CD4-positive, alpha-beta T cell (primary cell): ENCODE measurements around the gene PDLIM5. TPM values are rescaled to one million over a fixed set of nuclear protein-coding genes. Genes with fewer than 3 reads are reported as not detected.

ENCODE experiments used
- ATAC-seq: fragments of 200-7000 bp; cut with Tn5 transposase; one replicate; pipeline ENCODE4 v1.10.0; 2022; ENCODE audit warnings: mild to moderate bottlenecking; ENCODE audit not compliant: poor library complexity
- CTCF ChIA-PET: fragments of 350-600 bp; sonication (Branson Sonifier 250); formaldehyde crosslinking; loops from one replicate; lab custom pipeline; 2021; ENCODE audit warnings: antibody characterized with exemption, inconsistent platforms; lab: Charles Lee
- POLR2A ChIA-PET: fragments of 350-600 bp; sonication (Branson Sonifier 250); formaldehyde crosslinking; loops from one replicate; lab custom pipeline; 2021; ENCODE audit warnings: antibody characterized with exemption, inconsistent platforms; lab: Charles Lee
- DNase-seq, 14 experiments: peaks; one replicate each; pipeline ENCODE4 v3.0.0-alpha.2; 2013 to 2020; ENCODE audit warnings: mixed read lengths in 2 of 14
- H3K27ac ChIP-seq, 2 donors: one replicate each; pipeline versions ENCODE4 v1.5.1 to v1.7.0; 2013; ENCODE audit warnings: low read length in 2 of 2, low read depth in 1 of 2, mild to moderate bottlenecking in 1 of 2
- H3K27me3 ChIP-seq, 2 experiments: 1 replicate in 1 of 2; 2 replicates in 1 of 2; pipeline versions ENCODE4 v1.6.1 to v1.7.0; 2013; ENCODE audit warnings: low read length in 2 of 2, control low read depth in 1 of 2, mild to moderate bottlenecking in 1 of 2, moderate library complexity in 1 of 2; ENCODE audit not compliant: insufficient read depth in 2 of 2, control insufficient read depth in 1 of 2
- H3K36me3 ChIP-seq: one replicate; pipeline ENCODE4 v1.6.1; 2013; ENCODE audit warnings: low read length, control low read depth; ENCODE audit not compliant: insufficient read depth
- H3K4me1 ChIP-seq: one replicate; pipeline ENCODE4 v1.6.1; 2013; ENCODE audit warnings: low read length, control low read depth; ENCODE audit not compliant: insufficient read depth
- H3K4me3 ChIP-seq: one replicate; pipeline ENCODE4 v1.5.1; 2013; ENCODE audit warnings: mild to moderate bottlenecking, low read length, moderate library complexity
- H3K9me3 ChIP-seq, 2 experiments: 1 replicate in 1 of 2; 2 replicates in 1 of 2; pipeline versions ENCODE4 v1.6.1 to v1.7.0; 2013; ENCODE audit warnings: low read length in 2 of 2, mild to moderate bottlenecking in 2 of 2, control low read depth in 1 of 2, moderate library complexity in 1 of 2; ENCODE audit not compliant: control insufficient read depth in 1 of 2, insufficient read depth in 1 of 2
- H3K27ac Mint-ChIP-seq: one replicate; pipeline ENCODE4 v1.8.0; 2020; ENCODE audit warnings: mixed read lengths
- H3K27me3 Mint-ChIP-seq: one replicate; pipeline ENCODE4 v1.8.0; 2021; ENCODE audit warnings: mixed read lengths
- H3K36me3 Mint-ChIP-seq: one replicate; pipeline ENCODE4 v1.8.0; 2021; ENCODE audit warnings: low read depth, mixed read lengths
- H3K4me1 Mint-ChIP-seq: one replicate; pipeline ENCODE4 v1.8.0; 2021; ENCODE audit warnings: low read depth, mixed read lengths
- H3K4me3 Mint-ChIP-seq: one replicate; pipeline ENCODE4 v1.8.0; 2020; ENCODE audit warnings: mild to moderate bottlenecking, mixed read lengths
- H3K9me3 Mint-ChIP-seq: one replicate; pipeline ENCODE4 v1.8.0; 2020; ENCODE audit warnings: mixed read lengths
- CTCF ChIP-seq: fragments of 200-600 bp; IDR thresholded peaks from one replicate; pipeline ENCODE4 v1.8.0; 2022; ENCODE audit warnings: antibody characterized with exemption, mild to moderate bottlenecking
- intact Hi-C, 2 experiments: fragments of 100-400 bp; cut with DNase I in 1 of 2; cut with micrococcal nuclease in 1 of 2; formaldehyde crosslinking; loops; one replicate each; pipeline versions ENCODE4 v1.15.1 to v1.9.0; 2023 to 2025; cut with DNase I, micrococcal nuclease
- total RNA-seq, 174 experiments: library from RNA in 2 of 174; stranded (reverse) in 2 of 174; gene quantifications; one replicate each; pipeline ENCODE4 v1.2.3 and lab custom pipeline; 2021 to 2026

PDLIM5 gene
- total RNA-seq, 2 experiments from 2014 or later = 23.0 to 23.1 TPM

- ATAC-seq (no peak), DNase-seq (no peak)
- CTCF ChIA-PET = interaction anchor here (0.6 kb wide), 1 partner anchor 581 kb away, joined by 4 read pairs; no protein-coding TSS in a partner anchor
- Histone ChIP-seq H3K4me1 (no peaks in the 10 kb centered on the region), H3K27me3 (no peaks in the 10 kb centered on the region), H3K4me3 (no peak overlapping the region), H3K36me3 (peaks cover 6% of the 10 kb centered on the region), H3K9me3 (no peaks in the 10 kb centered on the region), H3K27ac (no peak overlapping the region)
- H3K27ac Mint-ChIP-seq = no peak overlapping the region
- H3K4me3 Mint-ChIP-seq = no peak overlapping the region
- H3K9me3 Mint-ChIP-seq = no peaks in the 10 kb centered on the region
- no peaks in the 10 kb centered on the region for H3K4me1 Mint-ChIP-seq
- POLR2A ChIA-PET = no interaction called here
- no peaks in the 10 kb centered on the region for H3K27me3 Mint-ChIP-seq
- intact Hi-C loops = no loop called here
- TF ChIP-seq CTCF = no peak
- peaks cover 11% of the 10 kb centered on the region for H3K36me3 Mint-ChIP-seq
Measured at GRCh38 chr4:94574050-94574449, 122.3 kb downstream of the PDLIM5 start.

- Mint-ChIP-seq H3K4me1 (no peaks in the 10 kb centered on the region), H3K9me3 (no peaks in the 10 kb centered on the region), H3K27me3 (no peaks in the 10 kb centered on the region), H3K36me3 (peaks cover 11% of the 10 kb centered on the region), H3K27ac (no peak overlapping the region), H3K4me3 (no peak overlapping the region)
- ATAC-seq (no peak), DNase-seq (no peak)
- POLR2A ChIA-PET = no interaction called here
- Histone ChIP-seq H3K4me1 (no peaks in the 10 kb centered on the region), H3K36me3 (peaks cover 6% of the 10 kb centered on the region), H3K4me3 (no peak overlapping the region), H3K9me3 (no peaks in the 10 kb centered on the region), H3K27me3 (no peaks in the 10 kb centered on the region), H3K27ac (no peak overlapping the region)
- CTCF ChIA-PET = no interaction called here
- intact Hi-C loops = no loop called here
- TF ChIP-seq CTCF = no peak
Measured at GRCh38 chr4:94574616-94575015, 122.9 kb downstream of the PDLIM5 start.

- Mint-ChIP-seq H3K4me1 (no peaks in the 10 kb centered on the region), H3K4me3 (no peak overlapping the region), H3K9me3 (no peaks in the 10 kb centered on the region), H3K27ac (no peak overlapping the region), H3K36me3 (peaks cover 11% of the 10 kb centered on the region), H3K27me3 (no peaks in the 10 kb centered on the region)
- Histone ChIP-seq H3K4me3 (no peak overlapping the region), H3K4me1 (no peaks in the 10 kb centered on the region), H3K9me3 (no peaks in the 10 kb centered on the region), H3K27ac (no peak overlapping the region), H3K36me3 (peaks cover 6% of the 10 kb centered on the region), H3K27me3 (no peaks in the 10 kb centered on the region)
- ATAC-seq (no peak), DNase-seq (no peak)
- CTCF ChIA-PET = no interaction called here
- no peak for TF ChIP-seq CTCF
- intact Hi-C loops = no loop called here
- POLR2A ChIA-PET = no interaction called here
Measured at GRCh38 chr4:94575652-94576051, 123.9 kb downstream of the PDLIM5 start.
